NCI-H2227 treated with DMSO at 0.1 percent for 48 hours (cell line): ENCODE data around the gene PTPRK.

ENCODE experiments used
- DNase-seq: peaks from one replicate; lab custom pipeline; 2025; lab: John Stamatoyannopoulos, UW

Gene PTPRK

DNA sequence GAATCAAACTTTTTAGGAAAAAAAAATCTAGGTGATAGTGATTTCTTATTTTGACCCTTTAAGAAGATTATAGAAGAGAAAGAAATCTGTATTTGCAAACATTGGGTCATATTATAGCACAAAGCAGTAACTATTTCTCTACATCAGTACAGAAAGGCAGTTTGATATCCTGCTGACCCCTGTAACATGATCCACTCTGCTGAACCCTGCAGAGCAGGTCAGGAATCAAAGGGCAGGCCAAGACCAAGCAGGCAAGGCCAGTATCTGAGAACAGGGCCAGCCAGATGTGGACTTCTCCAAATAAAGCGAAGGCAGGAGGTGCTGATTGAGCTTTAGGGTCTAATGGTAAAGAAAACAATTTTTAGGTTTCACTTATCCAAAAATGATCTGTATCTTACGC is 239.4 kb downstream of the PTPRK start:
- DNase-seq = no peak

DNA sequence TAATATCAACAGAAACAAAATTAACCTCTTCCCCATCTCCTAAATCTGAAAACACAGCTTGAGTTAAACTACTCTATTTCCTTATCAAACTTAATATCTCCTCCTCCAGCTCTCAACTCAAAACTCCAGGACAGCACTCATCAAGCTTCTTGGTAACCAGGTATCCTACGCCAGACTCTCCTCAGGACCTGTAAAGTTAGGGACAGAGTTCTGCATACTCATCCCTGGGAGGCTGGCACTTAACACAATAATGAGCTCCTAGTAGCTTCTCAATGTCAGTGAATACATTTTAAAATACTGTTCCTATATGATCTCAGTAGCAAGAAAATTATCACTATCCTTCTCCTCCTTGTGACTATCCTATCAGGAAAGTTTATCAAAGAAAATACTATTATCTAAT is 240.3 kb downstream of the PTPRK start:
- DNase-seq = no peak

- no peak for DNase-seq
Measured at GRCh38 chr6:128278836-128279235, 241.6 kb downstream of the PTPRK start.

DNA sequence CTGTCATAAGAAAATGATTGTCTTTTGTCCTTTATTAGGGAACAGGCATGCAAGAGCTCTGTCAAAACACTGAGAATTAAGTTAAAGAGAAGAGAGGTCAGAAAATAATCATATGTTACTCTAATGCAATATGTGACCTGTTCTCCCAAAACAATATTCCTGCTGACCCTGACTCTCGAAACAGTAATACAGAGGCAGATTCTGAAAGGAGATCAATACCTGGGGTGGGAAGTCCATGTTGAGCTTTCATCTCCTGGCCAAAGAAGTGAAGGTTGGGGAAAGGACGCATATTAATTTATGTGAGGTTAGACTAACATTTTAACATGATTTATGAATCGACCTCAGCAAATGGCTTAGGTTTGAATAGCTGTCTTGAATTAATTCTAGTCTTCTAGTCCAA is 243.0 kb downstream of the PTPRK start:
- DNase-seq = no peak

DNA sequence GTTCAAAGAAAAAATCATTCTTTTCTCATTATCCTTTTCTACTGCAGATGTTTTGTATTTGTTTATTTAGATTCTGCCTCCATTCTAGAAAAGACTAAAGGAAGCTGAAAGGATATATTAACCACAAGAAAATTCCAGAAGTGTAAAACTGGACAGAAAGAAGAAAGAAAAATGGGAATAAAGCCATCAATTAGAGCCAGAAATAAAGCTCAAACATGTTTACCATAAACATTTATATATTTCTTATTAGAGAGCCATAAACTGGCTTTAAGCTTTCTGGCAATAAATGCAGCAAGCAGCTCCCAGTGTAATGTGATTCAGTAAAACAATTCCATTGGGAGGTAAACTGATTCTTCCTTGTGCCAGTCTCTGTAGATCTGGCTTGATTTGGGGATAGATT is 244.1 kb downstream of the PTPRK start:
- no peak for DNase-seq

DNA sequence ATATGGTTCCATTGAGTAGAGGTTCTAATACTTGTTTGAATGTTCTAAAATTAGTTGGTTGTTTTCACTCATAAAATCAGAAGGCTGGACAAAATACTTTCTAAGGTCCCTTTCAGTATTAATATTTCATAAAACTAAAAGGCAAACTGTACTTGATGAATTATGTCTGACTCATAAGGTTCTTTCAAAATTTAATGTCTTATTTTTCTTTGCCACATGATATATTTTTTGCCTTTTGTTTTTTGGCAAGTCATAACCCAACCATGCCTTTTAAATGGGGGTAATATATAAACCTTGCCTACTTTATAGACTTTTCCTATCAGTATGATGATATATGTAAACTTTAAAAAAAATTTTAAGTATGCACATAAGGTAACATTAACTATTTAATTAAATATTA is 244.7 kb downstream of the PTPRK start:
- no peak for DNase-seq

DNA sequence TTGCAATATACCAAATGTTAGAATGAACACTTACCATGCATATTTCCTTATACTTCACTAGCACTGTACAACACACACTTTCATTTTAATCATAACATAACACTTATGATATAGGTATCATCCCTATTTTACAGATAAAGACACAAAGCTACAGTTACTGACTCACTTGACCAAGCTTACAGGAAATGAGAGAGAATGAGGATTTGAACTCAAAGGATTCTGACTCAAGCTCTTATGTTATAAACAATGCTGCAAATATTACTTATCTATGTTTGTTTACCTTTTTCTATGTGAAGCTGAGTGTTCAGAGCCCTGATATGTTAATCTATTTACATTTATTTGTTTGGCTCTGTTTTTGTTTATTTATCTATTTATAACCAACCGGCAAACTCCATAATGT is 245.4 kb downstream of the PTPRK start:
- no peak for DNase-seq

DNA sequence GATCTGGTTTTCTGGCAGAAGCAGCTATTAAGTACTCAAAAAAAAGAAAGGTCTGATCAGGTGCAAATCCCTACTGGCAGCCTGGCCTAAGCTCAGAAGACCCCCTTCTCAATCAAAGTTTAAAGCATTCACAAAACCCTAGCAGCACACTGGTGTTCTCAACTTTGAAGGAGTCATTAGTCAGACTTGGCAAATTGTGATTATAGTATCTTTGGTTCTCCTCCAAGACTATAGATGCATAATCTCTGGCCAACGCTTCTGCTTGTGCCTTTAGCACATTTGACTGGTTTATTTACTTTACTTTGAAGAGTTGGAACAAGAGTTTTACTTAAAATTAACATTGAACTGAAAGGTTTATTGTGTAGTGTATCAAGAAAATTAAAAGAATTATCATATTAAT is 248.9 kb downstream of the PTPRK start:
- no peak for DNase-seq

GRCh38 chr6:128271011-128271410 is 249.4 kb downstream of the PTPRK start:
- DNase-seq = no peak

DNA sequence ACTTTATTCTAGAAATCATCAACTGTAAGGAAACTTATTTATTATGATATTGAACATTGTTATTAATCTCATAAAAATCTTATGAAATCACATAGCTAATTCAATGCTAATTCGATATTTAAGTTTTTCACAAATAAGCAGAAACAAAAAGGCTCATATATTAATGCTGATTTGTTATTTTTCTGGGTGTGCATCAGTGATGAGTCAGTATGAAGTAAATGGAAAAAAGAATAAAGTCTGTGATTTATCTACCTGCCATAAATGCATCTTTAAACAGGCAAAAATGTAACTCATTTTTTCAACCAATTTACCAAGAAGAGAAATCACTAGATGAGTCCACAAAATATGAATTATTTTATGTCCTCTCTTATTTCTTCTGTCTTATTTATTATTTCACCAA is 253.5 kb downstream of the PTPRK start:
- DNase-seq = no peak

DNA sequence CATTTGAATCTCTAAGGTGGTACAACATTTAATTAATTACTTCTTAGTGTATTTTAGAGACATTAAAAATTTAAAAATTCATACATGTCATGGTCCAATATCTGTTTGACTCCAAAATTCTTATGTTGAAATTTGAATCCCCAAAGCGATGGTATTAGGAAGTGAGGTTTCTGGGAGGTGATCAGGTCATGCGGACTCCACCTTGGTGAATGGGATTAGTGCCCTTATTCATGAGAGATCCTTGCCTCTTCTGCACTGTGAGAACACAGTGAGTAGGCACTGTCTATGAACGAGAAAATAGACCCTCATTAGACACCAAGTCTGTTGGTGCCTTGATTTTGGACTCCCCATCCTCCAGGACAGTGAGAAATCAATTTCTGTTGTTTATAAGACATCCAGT is 254.7 kb downstream of the PTPRK start:
- no peak for DNase-seq

DNA sequence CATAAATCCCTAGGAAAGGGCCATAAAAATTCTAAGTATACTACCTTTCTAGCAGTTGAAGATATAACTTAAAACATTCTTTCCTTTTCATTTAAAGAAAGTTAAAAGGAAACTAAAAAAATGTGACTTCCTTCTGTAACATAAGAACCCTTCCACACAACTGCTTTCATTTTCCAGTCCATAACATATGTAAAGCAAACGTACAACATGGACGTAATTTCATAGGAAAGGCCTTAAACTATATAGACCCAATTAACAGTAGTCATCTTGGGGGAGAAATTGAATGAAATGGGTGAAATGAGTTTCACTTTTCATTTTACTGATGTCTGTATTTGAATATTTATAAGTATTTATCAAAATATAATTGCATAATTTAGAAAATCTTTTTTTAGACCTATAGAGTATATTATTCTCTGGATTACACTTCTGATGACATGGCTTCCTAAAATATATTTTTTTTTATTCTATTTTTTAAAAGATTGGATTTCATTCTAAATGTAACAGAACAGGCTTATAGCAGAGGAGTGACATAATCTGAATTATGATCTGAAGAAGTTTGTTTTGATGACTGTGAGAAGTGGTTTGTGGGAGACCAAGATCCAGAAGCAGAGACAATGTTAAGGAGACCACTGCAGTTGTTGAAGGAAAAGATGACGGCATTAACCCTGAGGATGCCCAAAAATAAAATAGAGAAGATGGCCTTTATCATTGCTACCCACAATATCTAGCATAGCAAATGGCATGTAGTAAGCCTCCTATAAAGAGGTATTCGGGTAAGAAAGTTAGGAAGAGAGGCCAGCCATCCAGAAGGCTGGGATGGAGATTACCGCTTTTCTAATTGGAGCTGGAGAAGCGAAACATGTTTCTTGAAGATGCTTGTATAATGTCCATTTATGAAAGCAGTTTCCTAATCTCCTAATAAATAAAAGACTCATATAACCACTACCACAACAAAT is 260.4 kb downstream of the PTPRK start:
- DNase-seq = no peak

DNA sequence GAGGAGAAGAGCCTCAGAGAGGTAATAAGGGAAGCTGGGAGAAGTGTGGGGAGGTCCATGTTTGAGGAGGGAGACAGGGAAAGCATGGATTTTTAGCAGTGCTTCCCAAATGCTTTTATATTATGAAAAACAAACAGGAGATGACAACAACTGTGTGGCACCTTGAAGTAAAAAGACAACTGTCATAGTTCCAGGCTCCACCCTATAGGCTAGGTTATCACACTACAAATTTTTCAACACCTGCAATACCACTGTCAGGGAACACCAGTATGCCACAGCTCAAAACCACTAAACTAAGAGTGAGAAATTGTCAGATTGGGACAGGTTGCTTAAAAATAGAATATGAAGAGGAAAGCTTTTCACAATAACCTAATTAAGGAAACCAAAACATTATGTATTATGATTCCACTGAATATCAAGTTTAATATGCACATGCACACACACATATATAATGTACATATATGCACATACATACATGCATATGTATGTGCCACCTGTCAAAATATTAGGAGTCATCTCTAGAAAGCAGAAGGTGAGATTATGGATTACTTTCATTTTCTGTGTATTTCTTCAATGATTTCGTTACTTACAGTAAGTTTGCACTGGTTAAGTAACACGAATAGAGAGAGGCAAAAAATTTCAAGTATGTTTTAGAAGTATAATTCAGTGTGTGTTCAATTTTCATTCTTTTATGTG is 261.2 kb downstream of the PTPRK start:
- DNase-seq = no peak

DNA sequence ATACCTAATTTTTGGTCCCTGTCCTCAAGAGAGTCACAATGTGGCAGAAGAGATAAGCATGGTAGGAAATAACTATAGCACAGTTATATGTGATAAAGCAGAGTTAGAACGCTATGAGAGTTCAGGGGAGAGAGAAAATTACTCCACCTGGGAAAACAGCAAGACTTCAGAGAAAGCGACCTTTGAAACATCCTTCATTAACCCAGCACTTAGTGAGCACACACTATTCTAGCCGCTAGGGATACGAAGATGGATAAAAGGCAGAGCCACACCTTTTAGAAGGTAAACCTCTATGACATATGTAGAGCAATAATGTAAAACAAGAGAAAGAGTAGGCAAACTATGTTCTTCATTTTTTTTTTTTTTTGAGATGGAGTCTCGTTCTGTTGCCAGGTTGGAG is 264.3 kb downstream of the PTPRK start:
- no peak for DNase-seq

DNA sequence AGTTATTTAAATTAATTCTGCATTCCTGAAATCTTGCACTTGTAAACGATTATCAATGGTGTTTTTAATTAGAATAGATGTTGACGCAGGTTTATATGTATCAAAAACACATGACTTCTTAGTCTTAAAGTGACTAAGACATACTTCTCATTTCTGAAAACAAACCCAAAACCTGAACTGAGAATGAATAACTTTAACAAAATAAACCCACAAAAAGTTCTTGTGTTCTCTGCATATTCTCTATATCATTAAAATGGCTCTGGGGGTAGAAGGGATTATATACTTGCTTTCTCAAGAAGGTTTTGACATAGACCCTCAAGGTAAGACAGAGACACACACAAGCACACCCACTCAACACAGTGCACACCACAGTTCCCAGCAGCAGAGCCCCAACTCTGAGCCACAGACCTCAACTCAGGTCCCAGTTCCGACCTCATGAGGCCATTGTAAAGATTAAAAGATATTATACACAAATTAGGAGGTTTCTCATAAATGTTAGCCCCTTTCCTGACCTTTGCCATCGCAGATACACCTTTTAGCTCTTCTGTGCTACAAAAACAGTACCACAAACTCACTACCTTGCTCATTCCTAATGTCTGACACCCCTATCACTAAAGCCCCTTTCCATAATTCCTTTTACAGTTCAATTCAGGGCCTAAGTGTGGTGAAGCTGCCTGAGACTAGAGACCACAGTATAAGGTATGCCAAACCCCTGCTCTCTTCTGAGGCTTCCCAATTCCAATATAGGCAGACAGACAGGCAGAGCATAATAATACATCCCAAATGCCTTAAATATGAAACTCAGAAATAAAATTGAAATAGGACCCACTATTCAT is 267.8 kb downstream of the PTPRK start:
- no peak for DNase-seq

- DNase-seq = no peak
Measured at GRCh38 chr6:128251445-128252340, 268.7 kb downstream of the PTPRK start.

DNA sequence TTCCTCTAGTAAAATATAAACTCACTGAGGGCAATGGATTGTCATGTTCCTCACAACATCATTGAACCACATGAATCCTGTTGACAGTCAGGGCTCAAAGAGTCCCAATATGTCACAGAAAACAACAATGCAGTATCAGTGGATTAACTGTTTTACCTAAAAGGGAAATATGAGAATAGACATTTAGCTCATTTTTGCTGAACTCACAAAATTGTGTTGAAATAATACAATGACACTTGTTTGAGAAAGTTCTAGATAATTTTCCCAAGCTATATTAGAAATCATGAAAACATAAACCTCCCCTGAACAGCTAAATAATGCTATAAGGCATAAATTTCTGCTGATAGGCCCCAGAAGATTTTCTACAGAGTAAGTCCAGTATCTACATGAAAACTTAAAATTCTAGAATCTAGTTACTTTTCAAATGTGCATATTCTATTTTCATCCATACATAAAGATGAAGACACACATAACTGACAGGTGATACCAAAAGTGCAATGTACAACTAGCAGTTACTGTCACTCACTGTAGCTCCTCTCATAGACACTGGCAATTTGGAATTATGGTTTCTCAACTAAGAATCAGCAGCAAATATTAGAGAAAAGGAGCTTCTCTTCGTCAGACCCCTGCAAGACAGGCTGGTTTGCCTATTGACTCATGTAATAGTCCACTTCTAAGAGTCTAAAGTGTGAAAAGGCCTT is 269.9 kb downstream of the PTPRK start:
- DNase-seq = no peak

DNA sequence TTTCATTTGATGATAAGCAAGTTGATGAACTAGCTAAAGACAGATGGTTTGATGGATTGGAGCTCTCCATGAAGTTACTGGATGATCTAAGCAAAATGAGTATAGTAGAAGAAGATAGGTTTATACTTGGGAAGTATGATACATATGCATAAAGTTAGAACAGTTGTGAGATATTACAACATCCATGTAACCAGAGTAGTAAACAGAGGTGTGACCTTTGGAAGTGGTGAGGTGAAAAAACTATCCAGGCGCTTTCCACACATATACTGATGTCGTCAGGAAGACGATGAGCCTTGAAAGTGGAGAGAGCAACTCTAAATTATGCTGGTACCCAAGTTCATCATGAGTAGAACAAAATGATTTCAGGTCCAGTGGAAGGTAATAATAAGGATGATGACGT is 271.0 kb downstream of the PTPRK start:
- no peak for DNase-seq

DNA sequence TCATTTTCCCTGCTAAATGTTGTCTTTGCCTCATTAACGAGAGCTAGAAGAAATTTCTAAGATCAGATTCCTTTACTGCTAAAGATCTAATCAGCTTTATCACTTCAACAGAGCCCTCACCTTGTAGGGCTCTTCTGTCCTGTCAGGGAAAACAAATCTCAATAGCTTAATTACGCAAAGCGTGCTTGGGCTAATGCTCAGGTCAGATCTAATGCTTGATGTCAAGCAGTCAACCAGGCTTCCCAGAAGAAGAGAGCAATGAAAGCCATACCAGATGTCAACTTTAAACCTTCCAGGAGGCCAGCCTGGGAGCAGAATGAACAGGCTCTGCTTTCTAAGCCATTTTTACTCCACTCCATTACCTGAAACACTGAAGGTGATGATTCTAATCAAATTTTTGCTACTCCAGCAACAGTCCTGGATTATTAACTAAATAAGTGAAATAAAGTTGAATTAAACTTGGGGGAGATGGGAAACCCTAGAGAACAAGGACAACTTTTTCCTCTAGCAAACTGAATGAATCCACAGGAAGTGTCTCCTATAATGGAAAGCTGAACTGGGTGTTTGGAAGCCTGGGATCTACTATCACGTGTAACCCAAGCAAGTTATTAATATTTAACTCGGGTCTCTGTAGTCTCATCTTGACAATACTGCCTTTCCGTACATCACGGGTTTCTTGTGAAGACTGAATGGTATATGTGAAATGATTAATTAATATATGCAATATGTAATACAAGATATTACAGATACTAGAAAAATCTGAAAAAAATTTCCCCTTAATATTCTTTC is 273.7 kb downstream of the PTPRK start:
- peak; percentile 12 for DNase-seq
